Measurements from ENCODE around the gene PPP2R2D.

Gene PPP2R2D

DNA sequence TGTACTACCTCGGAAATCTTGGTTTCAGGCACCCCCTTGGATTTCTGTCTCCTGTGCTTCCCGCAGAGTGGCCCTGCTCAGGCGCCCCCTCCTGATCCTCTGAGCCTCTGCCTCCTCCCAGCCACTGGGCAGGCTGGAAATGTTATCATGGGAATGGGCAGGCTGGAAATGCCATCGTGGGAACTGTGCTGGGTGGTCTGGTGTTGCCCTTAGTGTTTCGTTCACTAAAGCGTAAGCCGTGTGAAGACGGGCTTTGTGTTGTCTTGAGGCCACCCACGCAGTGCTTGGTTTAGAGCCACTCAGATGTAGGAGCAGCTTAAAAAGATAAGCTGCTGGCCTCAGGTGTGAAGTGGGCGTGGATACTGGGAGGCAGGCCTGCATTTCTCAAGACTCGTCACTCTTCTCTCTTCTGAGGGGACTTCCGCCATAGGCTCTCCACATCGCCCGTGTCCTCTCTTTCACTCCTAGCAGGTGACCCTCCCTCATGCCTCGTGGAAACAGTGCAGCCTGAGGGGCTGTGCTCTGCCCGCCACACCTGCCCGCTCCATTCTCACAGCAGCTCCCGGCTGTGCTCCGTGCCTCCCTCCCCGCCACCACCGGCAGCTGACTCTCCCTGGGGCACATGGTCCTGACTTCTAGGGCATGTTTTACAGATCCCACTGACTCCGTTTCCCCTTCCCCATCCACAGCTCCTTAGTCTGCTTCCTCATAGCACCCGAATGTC lies 28.5 kb downstream of the PPP2R2D start:
- H3K9me3 ChIP-seq (ENCODE audit: insufficient read depth, low read depth, low read length), result no peaks in the 10 kb centered on the region
- peaks cover 10% of the 10 kb centered on the region; the same call in 1 of the 2 replicates for H3K36me3 ChIP-seq (ENCODE audit: insufficient read depth, low read length)
- H2AFZ ChIP-seq (ENCODE audit: low read length), result no peak overlapping the region
- no peaks in the 10 kb centered on the region for H3K27me3 ChIP-seq (ENCODE audit: insufficient read depth, low read length, poor library complexity, severe bottlenecking)
- TF ChIP-seq CTCF (conservative IDR thresholded peaks at IDR 0.05; ENCODE audit: low read length) (no peak), EZH2phosphoT487 (IDR thresholded peaks at IDR 0.05; ENCODE audit: borderline replicate concordance) (no peak)
- H3K9ac ChIP-seq (ENCODE audit: low read depth, low read length, poor library complexity, severe bottlenecking), result no peak overlapping the region
- peaks cover 98% of the 10 kb centered on the region for H4K20me1 ChIP-seq (ENCODE audit: insufficient read depth, low read length, poor library complexity, severe bottlenecking)
- H3F3A ChIP-seq (ENCODE audit: low read depth), result peaks cover 4% of the 10 kb centered on the region; the same call in 1 of the 2 replicates
- peaks cover 99% of the 10 kb centered on the region for H3K79me2 ChIP-seq (ENCODE audit: insufficient read depth, low read length)
- no peak overlapping the region for H3K4me3 ChIP-seq (ENCODE audit: low read length, poor library complexity, severe bottlenecking)
- H3K4me1 ChIP-seq (ENCODE audit: insufficient read depth, low read length, poor library complexity, severe bottlenecking), result peaks cover 49% of the 10 kb centered on the region
- H3K4me2 ChIP-seq (ENCODE audit: low read depth, low read length, poor library complexity, severe bottlenecking), result no peak overlapping the region
- H3K9me2 ChIP-seq (replicated peaks; ENCODE audit: low read depth, low read length), result no peaks in the 10 kb centered on the region

- H3K4me1 ChIP-seq (ENCODE audit: insufficient read depth, low read length, poor library complexity, severe bottlenecking), result peaks cover 49% of the 10 kb centered on the region
- H3K9me3 ChIP-seq (ENCODE audit: insufficient read depth, low read depth, low read length), result no peaks in the 10 kb centered on the region
- peaks cover 19% of the 10 kb centered on the region; the same call in 1 of the 2 replicates for H3K36me3 ChIP-seq (ENCODE audit: insufficient read depth, low read length)
- H3F3A ChIP-seq (ENCODE audit: low read depth), result no peaks in the 10 kb centered on the region; the same call in 1 of the 2 replicates
- no peak overlapping the region for H3K9ac ChIP-seq (ENCODE audit: low read depth, low read length, poor library complexity, severe bottlenecking)
- H3K4me3 ChIP-seq (ENCODE audit: low read length, poor library complexity, severe bottlenecking), result no peak overlapping the region
- no peaks in the 10 kb centered on the region for H3K27me3 ChIP-seq (ENCODE audit: insufficient read depth, low read length, poor library complexity, severe bottlenecking)
- peaks cover 99% of the 10 kb centered on the region for H3K79me2 ChIP-seq (ENCODE audit: insufficient read depth, low read length)
- no peaks in the 10 kb centered on the region for H3K9me2 ChIP-seq (replicated peaks; ENCODE audit: low read depth, low read length)
- H3K4me2 ChIP-seq (ENCODE audit: low read depth, low read length, poor library complexity, severe bottlenecking), result no peak overlapping the region
- peaks cover 98% of the 10 kb centered on the region for H4K20me1 ChIP-seq (ENCODE audit: insufficient read depth, low read length, poor library complexity, severe bottlenecking)
- H2AFZ ChIP-seq (ENCODE audit: low read length), result no peak overlapping the region
- TF ChIP-seq CTCF (conservative IDR thresholded peaks at IDR 0.05; ENCODE audit: low read length) (no peak), EZH2phosphoT487 (IDR thresholded peaks at IDR 0.05; ENCODE audit: borderline replicate concordance) (no peak)
Measured at GRCh38 chr10:131930150-131930549, 29.3 kb downstream of the PPP2R2D start.

GRCh38 chr10:131930586-131931330 lies 29.9 kb downstream of the PPP2R2D start:
- peaks cover 98% of the 10 kb centered on the region for H3K79me2 ChIP-seq (ENCODE audit: insufficient read depth, low read length)
- peaks cover 25% of the 10 kb centered on the region; the same call in 1 of the 2 replicates for H3K36me3 ChIP-seq (ENCODE audit: insufficient read depth, low read length)
- H3F3A ChIP-seq (ENCODE audit: low read depth), result no peaks in the 10 kb centered on the region
- no peaks in the 10 kb centered on the region for H3K9me3 ChIP-seq (ENCODE audit: insufficient read depth, low read depth, low read length)
- H3K4me1 ChIP-seq (ENCODE audit: insufficient read depth, low read length, poor library complexity, severe bottlenecking), result peaks cover 51% of the 10 kb centered on the region
- no peak overlapping the region for H3K4me2 ChIP-seq (ENCODE audit: low read depth, low read length, poor library complexity, severe bottlenecking)
- H3K9me2 ChIP-seq (replicated peaks; ENCODE audit: low read depth, low read length), result no peaks in the 10 kb centered on the region
- H2AFZ ChIP-seq (ENCODE audit: low read length), result no peak overlapping the region
- H4K20me1 ChIP-seq (ENCODE audit: insufficient read depth, low read length, poor library complexity, severe bottlenecking), result peaks cover 98% of the 10 kb centered on the region
- no peaks in the 10 kb centered on the region for H3K27me3 ChIP-seq (ENCODE audit: insufficient read depth, low read length, poor library complexity, severe bottlenecking)
- H3K9ac ChIP-seq (ENCODE audit: low read depth, low read length, poor library complexity, severe bottlenecking), result no peak overlapping the region
- TF ChIP-seq CTCF (conservative IDR thresholded peaks at IDR 0.05; ENCODE audit: low read length) (no peak), EZH2phosphoT487 (IDR thresholded peaks at IDR 0.05; ENCODE audit: borderline replicate concordance) (no peak)
- no peak overlapping the region for H3K4me3 ChIP-seq (ENCODE audit: low read length, poor library complexity, severe bottlenecking)
